DMS53 (cell line): Measurements from ENCODE around the gene ZC4H2.
"Not testable (repeated sequence)": the region's sequence is repeated elsewhere in the genome, so short reads cannot be mapped to it uniquely, and the experiment has no call there.

Experiments used
- DNase-seq: peaks from one replicate; lab custom pipeline; 2025; lab: John Stamatoyannopoulos, UW

Gene ZC4H2, protein sequence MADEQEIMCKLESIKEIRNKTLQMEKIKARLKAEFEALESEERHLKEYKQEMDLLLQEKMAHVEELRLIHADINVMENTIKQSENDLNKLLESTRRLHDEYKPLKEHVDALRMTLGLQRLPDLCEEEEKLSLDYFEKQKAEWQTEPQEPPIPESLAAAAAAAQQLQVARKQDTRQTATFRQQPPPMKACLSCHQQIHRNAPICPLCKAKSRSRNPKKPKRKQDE

GRCh38 chrX:64975989-64976672 is at the start of gene ZC4H2:
Gene ZC4H2, minus strand, starts transcription at chrX:64976450. Its CDS starts 73 bp downstream, at chrX:64976377.
- peak; percentile 27 for DNase-seq

DNA sequence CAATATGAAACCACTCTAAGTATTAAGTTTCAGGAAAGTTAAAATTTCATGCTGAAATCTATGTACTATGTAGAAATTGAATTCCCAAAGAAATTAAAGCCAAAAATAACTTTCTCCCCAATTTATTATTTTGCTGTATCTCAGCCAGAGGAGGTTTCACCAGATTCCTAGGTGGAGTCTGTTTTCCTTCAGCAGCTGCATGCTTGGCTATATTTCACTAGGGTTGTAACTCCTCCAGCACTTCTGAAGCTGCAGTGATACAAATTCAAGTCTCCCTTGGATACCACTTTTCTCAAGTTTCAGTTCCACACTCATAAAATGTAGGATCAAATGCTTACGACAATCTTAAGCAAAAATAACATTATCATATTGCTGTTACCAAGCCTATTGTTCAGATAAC is 41.2 kb upstream of the ZC4H2 start:
- no peak for DNase-seq

DNA sequence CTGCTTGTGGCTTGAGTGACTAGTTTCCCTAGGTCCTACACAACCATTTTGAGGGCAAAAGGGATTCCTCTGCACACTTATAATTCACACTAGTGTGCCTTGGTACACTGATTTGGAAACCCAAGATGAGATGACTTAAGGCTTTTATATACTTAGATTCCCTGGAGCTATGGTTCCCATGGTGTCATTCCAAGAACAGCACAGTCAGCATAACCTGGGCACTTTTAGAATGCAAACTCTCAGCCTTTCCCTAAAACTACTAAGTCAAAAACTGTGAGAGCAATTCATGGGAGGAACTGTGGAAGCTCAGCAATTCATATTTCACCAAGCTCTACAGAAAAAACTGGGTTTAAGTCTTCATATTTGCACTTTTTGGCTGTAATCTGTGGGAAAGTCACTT is 38.0 kb upstream of the ZC4H2 start:
- no peak for DNase-seq

DNA sequence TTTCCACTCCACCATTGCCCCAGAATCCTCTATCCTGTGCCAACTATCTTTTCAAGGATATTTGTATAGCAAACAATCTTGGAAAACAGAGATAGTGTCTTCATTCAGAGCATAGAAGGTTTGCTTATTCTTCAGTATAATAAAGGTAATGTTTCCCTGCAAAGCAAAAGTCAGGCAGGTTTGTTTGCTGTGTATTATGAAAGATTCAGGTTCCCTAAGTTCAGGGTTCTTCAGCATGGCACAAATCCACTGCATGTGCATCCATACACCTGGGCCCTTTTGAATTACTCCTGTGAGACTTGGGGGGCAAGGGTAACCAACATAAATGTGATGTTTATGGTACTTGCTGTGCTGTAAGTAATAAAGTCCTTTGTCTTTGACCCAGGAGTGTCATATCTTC is 33.2 kb upstream of the ZC4H2 start:
- no peak for DNase-seq

- DNase-seq: not testable (repeated sequence)
Measured at GRCh38 chrX:65002208-65002607, 26.0 kb upstream of the ZC4H2 start.

DNA sequence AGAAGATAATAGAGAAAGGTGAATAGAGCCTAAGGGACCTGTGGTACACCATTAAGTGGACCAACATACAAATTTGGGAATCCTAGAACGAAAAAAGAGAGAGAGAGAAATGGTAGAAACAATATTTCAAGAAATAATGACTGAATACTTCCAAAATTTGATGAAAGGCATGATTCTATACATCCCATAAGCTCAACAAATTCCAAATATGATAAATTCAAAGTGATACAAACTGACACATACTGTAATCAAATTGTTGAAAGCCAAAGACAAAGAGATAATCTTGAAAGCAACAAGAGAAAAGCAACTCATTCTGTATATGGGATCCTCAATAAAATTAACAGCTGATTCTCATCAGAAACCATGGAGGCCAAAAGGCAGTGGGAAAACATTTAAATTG is 20.6 kb upstream of the ZC4H2 start:
- DNase-seq: no peak

DNA sequence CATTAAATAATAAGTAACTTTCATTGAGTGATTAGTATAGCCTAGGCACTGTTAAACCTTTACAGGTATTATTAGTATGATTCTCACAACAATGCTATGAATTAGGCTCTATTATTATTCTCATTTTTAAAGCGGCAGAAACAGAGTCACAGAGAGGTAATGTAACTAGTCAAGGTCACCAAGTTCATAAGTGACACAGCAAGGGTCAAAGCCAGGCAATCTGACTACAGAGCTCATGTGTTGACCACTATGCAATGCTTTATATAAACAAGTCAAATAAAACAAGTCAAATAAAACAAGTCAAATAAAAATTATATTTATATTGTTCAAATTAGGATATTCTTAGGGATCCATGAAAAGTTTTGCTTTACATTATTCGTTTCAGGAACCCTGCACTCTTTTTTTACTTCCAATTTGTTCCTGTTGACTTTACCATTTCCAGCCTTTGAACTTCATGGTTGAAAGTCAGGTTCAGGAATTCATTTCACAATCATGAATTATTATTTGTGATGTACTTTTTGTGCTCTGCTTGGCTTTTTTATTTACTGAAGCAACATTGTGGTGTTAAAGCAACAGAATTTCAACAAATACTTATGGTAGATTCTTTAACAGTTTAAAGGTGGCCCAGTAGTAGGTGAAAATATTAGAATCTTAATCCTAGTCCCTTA is 18.0 kb upstream of the ZC4H2 start:
- DNase-seq: no peak

DNA sequence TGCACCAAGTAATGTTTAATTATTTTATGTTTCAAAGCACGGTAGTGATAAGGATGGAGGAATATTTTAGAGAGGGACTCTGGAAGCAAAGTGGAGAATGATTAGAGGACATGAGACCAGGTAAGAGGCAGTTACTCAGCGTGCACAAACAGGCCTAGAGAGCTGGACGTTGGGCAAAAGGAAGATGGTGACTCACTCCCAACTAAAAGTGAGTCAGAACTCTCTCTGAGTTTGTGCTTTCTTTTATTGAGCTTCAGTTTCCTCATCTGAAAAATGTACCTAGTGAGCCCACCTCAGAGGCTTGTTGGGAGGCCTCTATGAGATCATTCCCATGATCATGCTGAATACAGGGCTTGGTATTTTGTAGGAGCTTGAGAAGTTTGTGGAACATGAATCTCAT is 1.6 kb upstream of the ZC4H2 start:
- no peak for DNase-seq

- no peak for DNase-seq
Measured at GRCh38 chrX:64977051-64977450, 801 bp upstream of the ZC4H2 start.

DNA sequence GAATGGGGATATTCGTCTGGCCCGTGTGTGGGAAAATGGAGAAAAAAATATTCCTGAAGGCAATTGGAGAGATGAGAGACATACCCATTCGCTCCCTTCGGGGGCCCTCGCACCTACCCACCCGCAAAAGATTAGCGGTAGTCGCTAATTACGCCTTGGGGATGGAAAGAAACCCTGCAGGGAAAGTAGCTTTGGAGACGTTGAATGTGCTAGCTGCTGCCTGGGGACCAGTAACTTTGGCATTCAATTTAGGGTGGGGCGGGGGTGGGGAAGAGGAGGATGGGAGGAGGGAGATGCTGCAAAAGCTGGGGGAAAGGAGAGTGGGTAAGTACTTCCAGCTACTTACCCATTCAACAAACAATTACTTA is 407 bp upstream of the ZC4H2 start:
- DNase-seq: no peak

- DNase-seq: no peak
Measured at GRCh38 chrX:64975491-64975890, 759 bp downstream of the ZC4H2 start.

GRCh38 chrX:64925480-64925879 is 50.8 kb downstream of the ZC4H2 start:
- DNase-seq: no peak

GRCh38 chrX:64908121-64908520 is 68.1 kb downstream of the ZC4H2 start:
- no peak for DNase-seq

DNA sequence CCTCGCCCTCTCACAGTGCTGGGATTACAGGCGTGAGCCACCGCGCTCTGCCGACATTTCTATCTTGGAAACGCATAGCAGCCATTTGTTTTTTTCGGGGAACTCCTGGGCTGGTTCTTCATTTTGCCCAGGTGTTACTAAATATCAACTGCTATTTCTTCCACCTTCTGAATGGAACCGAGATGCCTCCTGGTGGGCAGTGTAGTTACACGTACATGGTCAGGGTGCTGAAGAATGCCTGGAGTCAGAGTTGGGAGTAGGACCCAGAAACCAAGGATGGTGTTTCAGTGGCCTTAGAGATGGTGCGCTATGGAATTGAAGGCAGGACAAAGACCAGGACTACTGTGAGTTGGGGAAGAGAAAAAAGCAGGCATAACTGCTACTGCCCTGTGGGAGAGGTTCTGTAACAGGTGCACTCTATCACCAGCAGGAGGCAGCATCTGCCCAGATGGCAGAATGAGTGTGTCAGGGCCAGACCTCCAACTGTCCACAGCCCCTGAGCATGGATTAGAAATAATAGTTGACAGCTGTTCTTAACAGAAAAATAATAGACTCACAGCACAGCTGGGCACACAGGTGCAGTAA is 81.7 kb downstream of the ZC4H2 start:
- peak; percentile 40 for DNase-seq

DNA sequence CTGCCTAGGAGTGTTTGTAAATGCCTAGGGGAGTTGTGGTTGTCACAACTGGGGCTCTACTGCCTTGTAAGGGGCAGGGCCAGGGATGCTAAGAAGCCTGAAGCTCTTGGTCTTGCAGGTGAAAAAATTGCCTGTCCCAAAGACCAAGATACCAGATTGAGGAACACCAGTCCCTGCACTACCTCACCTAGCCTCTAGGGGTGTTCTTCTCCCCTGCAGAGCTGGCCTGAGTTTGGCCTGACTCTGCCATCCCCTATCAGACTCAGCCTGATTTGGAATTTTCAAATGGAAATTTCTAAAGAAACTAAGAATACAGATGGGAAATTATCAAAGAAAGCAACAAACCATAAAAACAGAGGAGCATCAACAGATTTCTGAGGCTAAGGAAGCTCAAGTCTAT is 90.4 kb downstream of the ZC4H2 start:
- DNase-seq: peak; percentile 42

GRCh38 chrX:64878709-64879108 is 97.5 kb downstream of the ZC4H2 start:
- DNase-seq: not testable (repeated sequence)

- no peak for DNase-seq
Measured at GRCh38 chrX:64867217-64867616, 109.0 kb downstream of the ZC4H2 start.
